HG02798 (cell line): ENCODE results near the gene GRB10.

Experiments
- ATAC-seq: cut with Tn5 transposase; IDR thresholded peaks from one replicate; pipeline ENCODE4 v1.9.1; 2021; ENCODE audit warnings: mild to moderate bottlenecking; ENCODE audit not compliant: unreplicated experiment, poor library complexity

GRB10 gene

DNA sequence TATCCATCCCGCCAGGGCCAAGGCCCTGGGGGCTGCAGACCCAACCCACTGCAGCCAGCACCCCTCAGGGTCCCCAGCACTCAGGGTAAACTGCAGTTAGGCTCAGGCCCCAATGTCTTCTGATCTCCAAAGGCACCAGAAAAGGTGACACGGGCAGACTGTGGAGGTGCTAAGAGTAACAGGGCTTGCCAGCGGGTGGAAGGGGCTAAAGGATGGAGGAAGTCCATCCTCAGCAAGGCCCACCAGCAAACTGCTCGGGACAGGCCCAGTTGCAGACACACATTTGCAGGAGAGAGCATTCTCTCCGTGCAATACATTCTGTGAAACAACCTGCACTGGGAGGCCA is 121.9 kb downstream of the GRB10 start:
- no peak for ATAC-seq

DNA sequence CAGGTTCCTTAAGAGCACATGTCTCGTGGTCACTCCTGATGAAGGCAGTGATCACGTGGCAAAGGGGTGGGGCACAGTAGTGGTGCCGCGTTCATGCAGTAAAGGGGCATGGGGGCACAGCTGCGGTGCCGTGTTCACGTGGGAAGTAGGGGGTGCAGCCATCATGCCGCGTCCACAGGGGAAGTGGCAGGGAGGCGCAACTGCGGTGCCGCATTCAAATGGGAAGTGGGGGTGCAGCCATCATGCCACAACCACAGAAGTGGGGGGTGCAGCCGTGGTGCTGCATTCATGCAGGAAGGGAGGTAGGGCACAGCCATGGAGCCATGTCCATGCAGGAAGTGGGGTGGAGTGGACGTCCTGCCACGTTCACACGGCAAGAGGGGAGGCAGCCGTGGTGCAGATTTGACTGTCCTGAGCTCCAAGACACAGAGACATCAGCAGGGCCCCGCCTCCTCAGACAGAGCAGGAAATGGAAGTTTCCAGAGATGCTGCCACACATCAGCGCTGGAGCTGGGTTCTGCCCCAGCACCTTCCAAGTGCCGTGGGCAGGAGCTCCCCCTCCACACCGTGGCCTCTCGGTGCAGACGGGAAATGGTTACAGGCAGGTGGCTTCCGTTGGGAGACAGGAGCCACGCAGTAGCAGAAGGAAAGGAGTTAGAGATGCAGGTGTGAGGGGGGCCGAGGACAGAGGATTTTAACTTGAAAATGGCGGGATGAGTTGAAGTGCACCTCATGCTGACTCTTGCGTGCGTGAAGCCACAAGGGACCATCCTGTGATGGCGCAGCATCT is 122.5 kb downstream of the GRB10 start:
- ATAC-seq: no peak

DNA sequence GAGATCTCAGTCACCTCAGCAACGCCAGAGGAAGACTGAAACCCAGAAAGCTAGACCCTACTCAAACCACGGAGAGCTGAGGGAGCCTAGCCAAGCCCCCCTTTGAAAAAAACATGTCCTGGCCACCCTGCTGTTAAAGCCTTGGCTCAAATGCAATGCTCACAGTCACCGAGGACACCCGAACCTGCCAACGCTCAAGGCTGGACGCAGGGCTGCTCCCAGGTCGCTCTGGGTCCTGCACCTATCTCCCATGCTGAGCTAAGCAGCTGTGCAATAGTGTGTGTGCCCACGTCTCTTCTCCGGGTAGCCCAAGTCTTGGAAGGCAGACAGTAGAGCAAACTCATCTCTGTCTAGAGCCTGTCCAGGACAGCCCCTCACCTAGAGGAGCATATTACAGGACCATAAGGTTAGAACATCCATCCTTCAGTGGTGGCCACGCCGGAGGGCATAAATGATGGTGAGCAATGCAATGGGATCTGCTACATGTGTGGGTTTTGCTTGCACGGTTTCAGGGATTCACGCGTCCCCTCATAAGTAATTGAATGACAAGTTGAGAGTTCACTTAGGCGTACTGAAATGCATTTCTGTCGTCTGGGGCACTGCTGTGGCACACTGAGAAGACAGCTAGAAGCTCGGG is 123.2 kb downstream of the GRB10 start:
- ATAC-seq: no peak

DNA sequence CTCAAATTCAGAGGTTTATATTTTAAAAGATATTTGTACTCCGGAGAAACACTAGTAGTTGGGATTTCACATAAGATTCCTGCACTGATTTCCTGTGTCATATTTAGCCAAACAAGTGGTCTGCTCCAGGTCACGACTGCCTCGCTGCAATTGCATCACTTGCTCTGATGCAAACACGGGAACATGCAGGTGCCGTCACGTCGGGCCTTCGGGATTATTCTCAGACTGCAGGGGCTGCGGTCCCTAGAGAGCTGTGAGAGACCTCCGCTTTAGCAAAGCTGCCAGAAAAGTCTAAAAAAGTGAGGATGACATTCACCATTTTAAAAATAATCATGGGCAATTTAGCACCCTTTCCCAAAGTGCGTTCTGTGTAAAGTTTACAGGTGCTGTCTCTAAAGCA is 124.0 kb downstream of the GRB10 start:
- no peak for ATAC-seq

DNA sequence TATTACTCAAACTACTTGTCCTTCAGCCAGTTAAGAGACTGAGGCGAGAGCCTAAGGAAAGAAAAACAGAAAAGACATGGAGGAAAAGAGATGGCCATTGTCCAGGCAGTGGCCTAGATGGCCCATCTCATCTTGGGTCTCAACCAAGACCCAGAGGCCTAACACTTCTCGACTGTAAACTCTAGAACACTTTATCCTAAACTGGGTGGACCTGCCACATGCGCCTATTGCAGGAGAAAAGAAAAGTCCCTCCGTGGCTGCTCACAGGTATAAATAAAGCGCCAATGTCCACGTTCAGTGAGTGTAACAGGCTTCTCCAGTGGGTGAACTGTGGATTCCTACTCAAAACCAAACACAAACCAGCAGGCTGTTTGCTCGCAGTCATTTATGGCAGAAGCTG is 124.8 kb downstream of the GRB10 start:
- ATAC-seq: no peak

DNA sequence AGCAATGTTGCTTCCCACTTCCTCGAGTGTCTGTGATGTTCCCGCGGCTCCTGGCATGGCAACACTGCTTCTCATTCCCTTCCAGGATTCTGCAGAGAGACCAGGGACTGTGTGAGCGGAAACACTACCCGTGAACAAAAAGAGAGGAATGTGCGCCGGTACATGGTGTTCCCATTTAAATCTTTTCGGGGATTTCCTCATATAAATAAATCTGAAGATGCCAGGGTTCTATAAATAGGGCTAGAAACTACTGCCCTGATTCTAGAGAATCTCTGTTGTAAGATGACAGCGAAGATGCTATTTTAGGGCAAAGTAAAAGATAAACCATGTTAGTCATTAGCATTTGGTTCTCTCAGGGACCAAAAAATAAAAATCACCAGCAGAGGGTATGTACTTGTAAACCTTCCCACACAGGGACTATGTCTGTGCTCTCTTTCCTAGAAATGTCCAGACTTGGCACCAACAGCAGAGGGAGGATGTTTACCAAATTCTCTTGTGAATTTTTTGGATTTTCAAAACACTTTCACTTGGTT is 125.3 kb downstream of the GRB10 start:
- no peak for ATAC-seq

DNA sequence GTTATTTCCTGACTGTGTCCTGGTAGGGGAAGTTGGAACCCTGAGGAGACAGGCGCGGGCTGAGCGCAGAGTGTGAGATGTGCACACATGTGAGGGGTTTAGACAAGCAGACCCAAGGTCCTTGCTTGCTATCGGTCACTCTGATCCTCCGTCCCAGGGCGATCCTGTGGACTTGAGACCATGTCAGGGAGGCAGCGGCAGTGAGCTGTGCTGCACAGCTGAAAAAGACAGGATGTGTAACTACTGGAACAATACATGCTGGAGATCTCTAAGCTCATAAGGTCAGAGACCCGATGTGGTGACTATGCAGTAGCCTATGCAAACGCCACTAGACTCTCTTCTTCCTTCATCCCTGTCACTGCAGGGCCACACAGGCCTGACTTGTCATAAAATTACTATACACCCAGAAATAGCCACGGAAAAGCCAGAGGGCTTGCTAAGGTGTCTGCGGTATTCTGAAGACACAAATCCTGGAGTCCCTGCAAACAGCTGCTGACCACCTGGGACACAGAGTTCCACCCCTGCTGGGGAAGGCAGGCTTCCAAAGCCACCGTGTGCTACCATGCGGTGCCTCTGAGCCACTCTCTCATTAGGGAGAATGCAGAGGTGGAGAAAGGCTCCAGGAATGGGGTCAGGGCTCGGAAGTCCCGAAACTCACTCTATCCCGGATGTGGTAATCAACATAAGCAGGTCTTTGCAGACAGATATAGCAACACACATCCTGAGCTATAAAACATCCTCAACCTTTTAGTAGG is 126.4 kb downstream of the GRB10 start:
- no peak for ATAC-seq

DNA sequence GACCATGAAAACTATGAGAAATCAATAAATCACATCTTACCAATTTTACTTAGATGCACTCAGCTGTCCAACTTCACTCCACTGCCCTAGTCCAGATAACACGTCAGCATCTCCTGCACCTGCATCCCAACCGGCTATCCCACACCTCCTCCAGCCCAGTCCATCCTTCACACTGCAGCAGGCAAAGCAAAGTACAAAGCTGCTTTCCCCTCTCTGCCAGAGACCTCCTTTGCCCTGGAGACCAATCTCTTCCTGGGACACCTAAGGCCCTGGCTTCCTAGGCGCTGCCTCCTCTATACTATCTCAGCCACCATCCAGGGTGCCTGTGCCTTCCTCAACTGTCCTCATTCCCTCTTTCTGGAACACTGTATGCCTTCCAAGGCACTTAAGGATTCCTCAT is 127.2 kb downstream of the GRB10 start:
- no peak for ATAC-seq

DNA sequence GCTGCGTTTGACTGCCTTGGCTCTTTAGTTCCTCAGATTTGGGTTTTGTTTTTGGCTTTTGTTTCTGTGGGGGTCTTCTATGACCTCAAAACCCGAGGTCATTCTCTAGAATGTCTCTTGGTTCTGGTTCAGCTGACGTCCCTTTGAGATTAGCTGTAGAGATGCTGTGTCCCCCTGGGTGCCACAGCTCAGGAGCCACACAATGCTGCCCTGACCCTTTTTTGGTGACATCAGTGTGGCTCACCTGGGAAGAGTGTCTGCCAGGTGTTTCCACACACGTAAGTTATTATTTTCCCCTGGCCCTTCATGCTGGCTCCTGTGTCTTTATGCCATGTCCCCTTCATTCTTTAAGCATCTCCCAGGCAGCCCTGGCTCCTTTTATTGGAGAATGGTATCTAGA is 127.7 kb downstream of the GRB10 start:
- ATAC-seq: no peak

DNA sequence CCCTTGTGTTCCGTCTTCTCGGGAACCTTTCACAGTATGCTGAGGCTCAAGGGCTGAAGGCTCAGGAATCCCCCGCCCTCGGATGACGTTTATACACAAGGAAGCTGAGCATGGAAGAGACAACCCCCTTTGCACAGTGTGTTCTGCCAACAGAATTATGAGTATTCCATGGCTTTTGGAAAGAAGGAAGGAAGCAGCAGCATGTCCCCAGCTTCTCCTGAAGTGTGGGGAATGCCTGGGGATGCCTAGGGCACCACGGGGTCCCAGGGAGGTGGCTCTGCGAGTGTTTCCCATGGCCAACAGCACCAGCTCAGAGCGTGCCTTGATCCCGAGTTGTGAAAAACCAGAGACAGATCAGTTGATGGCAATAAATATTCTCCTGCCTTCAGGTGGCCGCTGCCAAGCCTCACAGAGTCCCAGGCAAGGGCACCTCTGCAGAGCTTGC is 128.7 kb downstream of the GRB10 start:
- no peak for ATAC-seq

DNA sequence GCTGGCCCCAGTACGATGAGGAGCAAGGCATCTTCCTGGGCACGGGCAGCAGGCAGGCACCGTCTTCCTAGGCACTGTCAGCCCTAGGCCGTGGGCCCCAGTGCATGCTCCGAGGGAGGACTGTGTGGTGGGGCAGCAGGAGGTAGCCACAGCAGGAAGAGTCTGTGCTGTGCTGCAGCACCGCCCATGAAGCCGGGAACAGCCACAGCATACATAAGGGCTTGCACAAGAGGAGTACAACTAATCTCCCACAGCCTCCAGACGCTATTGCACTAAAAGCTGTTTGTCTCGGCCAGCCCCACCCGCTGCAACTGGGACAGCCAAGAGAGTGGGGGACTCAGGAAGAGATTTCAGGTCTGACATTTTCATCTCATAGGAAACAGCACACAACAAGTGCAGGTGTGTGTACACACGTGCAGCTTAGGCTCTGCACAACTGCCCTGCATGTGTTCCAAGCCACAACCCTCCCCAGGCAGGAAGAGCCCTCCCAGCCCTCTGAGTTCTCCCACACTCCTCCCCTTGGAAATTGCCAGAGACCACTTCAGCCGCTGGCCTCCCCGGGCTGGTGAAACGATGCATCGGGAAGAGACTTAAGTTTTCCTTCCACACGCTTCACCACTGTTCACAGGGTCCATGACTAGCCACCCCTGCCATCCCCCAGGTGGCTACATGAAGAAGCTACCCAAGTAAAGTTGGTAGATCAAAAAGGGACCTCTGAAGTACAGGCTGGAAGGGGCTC is 129.4 kb downstream of the GRB10 start:
- ATAC-seq: no peak

DNA sequence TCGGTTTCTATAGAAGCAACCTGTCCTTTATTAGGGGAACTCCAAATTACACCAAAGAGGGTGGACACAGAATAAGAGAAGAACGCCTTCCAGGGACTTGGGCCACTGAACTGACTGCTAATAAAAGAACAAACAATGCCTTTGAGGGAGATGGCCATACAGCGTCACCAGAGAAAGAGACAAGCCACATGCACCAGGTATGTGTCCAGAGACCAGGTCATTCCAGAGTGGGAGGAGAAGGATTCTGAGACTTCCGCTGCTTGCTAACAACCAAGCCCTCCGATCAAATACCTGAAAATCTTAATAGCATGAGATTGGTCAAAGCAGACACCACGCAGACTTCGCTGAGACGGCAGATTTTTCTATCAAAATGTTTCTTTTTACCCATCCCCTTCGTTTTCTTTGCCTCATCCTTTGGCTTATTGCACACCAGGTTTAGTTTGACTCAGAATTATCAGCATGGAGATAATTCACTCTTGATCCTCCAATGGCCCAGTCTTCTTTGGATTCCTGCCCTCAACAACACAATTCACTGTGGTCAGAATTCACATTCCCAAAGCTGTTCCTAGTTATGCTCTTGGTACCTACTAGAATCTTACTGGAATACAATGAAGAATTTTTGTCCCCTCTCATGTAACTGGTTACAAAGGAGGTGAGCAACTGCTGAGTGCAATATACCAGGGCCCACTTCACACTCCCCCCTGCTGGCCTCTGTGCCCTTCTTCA is 130.1 kb downstream of the GRB10 start:
- ATAC-seq: no peak

DNA sequence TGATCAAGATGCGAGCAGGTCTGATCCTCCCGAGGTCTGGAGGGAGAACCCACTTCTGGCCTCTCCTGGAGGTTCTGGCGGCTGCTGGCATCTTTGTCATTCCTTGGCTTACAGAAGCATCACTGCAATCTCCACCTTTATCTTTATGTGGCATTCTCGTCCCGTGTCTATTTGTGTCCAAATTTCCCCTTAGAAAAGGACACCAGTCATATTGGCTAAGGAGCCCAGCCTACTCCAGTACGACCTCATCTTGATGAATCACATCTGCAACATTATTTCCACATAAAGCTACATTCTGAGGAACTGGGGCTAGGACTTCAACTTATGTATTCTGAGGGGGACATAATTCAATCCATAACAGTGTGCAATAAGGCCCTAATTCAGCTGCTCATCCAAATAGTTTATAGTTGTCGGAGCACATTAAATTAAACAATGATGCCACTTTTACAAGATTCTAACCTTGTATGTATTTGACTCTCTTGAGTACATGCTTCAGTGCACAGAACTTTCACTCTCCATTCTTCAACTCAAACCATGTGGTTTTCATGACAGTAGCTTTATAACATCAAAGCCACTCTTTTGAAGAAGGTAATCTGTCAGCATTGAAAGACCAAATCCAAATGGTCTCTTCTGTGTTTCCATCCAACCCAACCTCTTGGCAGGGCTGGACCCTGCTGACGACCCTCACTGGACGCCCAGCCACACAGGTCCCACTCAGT is 131.3 kb downstream of the GRB10 start:
- ATAC-seq: peak; percentile 71

DNA sequence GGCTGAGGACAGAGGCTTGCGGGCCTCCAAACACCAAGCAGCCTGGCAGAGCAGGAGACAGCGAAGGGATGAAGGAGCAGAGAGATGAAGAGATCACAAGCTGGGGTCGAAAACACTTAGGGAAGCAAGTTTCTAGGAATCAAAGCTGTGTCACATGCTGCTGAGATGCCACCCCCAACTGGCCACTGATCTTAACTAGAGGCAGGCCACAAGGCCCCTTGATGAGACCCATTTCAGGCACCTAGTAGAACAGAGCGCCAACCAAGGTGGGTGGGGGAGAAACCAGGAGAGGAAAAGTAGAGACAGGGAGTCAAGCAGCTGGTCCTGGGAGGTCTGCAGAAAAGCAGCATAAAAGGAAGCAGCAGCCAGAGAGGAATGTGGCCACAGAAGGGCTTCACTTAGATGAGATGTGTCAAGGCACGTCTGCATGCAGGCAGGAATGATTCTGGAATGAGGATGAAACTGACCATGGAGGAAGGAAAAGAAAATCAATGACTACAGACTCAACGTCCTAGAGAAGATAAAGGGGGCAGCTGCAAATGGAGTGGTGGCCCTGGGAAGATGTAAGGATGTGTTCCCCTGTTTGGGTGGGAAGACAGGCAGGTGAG is 132.5 kb downstream of the GRB10 start:
- ATAC-seq: no peak

DNA sequence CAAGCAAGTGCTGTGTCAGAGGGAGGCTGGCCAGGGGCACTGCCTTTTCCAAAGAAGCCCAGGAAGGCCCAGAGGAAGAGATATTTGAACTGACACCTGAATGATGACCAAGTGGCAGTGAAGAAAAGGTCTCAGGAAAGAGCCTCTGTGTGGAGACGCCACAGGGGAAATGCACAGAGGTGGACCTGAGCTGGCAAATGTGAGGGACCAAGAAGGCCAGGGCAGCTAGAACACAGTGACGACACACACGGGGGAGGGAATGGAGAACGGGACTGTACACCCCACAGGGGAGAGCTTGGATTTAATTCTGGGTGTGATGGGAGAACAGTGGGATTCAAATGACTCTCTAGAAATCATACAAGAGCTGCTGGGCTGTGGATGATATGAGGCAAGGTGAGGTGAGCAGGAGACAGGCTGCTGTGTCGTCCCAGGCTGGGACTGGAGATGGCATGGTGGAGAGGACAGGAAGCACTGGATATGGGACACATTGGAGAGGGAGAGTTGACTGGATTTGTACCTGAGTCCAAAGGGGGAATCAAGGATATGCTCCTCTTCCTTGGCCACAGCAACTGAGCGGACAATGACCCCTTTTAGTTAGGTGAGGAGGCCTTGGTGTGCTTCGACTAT is 133.3 kb downstream of the GRB10 start:
- no peak for ATAC-seq

DNA sequence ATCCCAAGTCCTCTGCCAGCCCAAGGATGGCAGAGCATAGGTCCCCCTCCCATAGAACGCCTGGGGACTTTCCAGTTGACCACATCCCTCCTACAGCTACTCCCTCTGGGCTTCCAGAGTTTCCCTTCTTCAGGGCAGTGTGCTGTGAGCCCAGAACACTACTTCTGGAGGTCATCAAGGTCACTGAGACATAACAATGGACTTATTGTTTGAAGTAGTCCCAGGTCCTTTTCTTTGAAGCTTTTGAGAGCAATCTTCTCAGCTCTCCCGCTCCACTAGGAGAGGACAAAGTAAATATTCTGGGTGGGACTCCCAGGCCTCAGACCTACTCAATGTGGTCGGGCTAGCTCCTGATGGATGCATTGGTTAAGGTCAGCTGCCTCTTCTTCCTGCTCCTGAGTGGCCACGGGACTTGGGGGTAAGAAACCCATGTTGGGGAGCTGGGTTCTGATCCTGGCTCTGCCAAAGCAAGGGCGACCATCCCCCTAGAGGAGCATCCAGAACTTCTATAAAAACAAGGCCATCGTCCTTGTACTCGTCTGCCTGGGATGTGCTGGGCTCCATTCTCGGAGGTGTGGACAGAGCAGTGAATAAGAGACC is 134.0 kb downstream of the GRB10 start:
- no peak for ATAC-seq

DNA sequence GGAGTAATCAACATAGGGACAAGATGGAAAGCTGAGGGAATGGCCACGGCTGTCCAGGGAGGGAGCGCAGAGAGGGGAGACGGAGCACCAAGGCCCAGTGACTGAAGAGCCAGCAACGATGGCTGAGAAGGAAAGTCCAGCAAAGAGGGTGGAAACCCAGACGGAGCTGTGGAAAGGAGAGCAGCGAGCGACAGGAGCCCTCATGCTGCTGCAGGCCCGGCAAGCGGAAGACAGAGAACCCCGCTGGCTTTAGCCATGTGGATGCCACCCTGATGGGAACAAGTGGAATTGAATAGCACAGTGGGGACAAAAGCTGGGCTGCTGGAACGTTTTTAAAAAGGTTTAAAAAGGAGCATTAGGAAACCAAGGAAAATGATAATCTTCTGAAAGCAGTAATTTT is 134.6 kb downstream of the GRB10 start:
- ATAC-seq: no peak
